Uterus (tissue), 4 donors: ENCODE results near the gene NHSL1. TPM values are rescaled to one million over a fixed set of nuclear protein-coding genes. Genes with fewer than 3 reads are reported as not detected.

Source experiments
- DNase-seq, 2 donors: peaks; one replicate each; pipeline ENCODE4 v3.0.0-alpha.2; 2019 to 2020
- H3K27ac ChIP-seq, 2 donors: fragments of 200-600 bp; sonication (generic); 1 replicate in 1 of 2; 2 replicates in 1 of 2; pipeline ENCODE4 v1.5.1; 2016 to 2018
- H3K27me3 ChIP-seq, 2 donors: fragments of 200-600 bp; sonication (generic); one replicate each; pipeline ENCODE4 v1.5.1; 2018 to 2019; ENCODE audit warnings: control low read depth in 1 of 2
- H3K36me3 ChIP-seq, 2 donors: fragments of 200-600 bp; sonication (generic); one replicate each; pipeline ENCODE4 v1.5.1; 2019; ENCODE audit warnings: control low read depth in 1 of 2
- H3K4me1 ChIP-seq, 2 donors: fragments of 200-600 bp; sonication (generic); one replicate each; pipeline ENCODE4 v1.5.1; 2018 to 2019; ENCODE audit warnings: control low read depth in 1 of 2
- H3K4me3 ChIP-seq, 2 donors: fragments of 200-600 bp; sonication (generic); 1 replicate in 1 of 2; 2 replicates in 1 of 2; pipeline ENCODE4 v1.5.1; 2018 to 2019; ENCODE audit warnings: mild to moderate bottlenecking in 1 of 2
- H3K9me3 ChIP-seq, 2 donors: fragments of 200-600 bp; sonication (generic); one replicate each; pipeline ENCODE4 v1.5.1; 2019; ENCODE audit warnings: control low read depth in 1 of 2
- CTCF ChIP-seq, 4 experiments: fragments of 200-600 bp in 2 of 4; fragments of 450-650 bp in 2 of 4; sonication (generic) in 2 of 4; IDR thresholded peaks; one replicate each; pipeline ENCODE4 v1.5.1; 2016 to 2019; ENCODE audit warnings: antibody characterized with exemption in 4 of 4, mild to moderate bottlenecking in 2 of 4, moderate library complexity in 1 of 4
- POLR2A ChIP-seq, 2 donors: fragments of 450-650 bp; IDR thresholded peaks; one replicate each; pipeline ENCODE4 v1.6.1; 2016; ENCODE audit warnings: antibody characterized with exemption in 2 of 2, mild to moderate bottlenecking in 1 of 2, moderate library complexity in 1 of 2
- intact Hi-C: fragments of 100-400 bp; cut with DNase I; formaldehyde crosslinking; loops from one replicate; pipeline ENCODE4 v1.15.1; 2023; ENCODE audit warnings: low total_unique reads
- total RNA-seq, 4 donors: library from RNA; depleted of rRNA in 3 of 4; stranded (reverse); fragments of >200 nt in 3 of 4; gene quantifications; one replicate each; pipeline versions ENCODE4 v1.1.0 to v1.2.4, GENCODE V29; 2014 to 2023
- donor health status: DM: yes; HTN: yes; CAD: no.

The NHSL1 gene
- total RNA-seq, 4 donors from 2014 or later: 2.8 to 30.9 (median 7.9) TPM

GRCh38 chr6:138504764-138505689 lies 5.7 kb upstream of the NHSL1 start:
- Histone ChIP-seq H3K27me3 (no peaks in the 10 kb centered on the region), H3K4me3 (no peak overlapping the region), H3K9me3 (no peaks in the 10 kb centered on the region), H3K4me1 (no peaks in the 10 kb centered on the region), H3K36me3 (no peaks in the 10 kb centered on the region), H3K27ac (no peak overlapping the region)
- no peak for DNase-seq
- intact Hi-C loops: no loop called here
- TF ChIP-seq POLR2A (IDR thresholded peaks at IDR 0.05): no peak
- no peak for TF ChIP-seq CTCF (IDR thresholded peaks at IDR 0.05)

- no peak for DNase-seq
- TF ChIP-seq POLR2A (IDR thresholded peaks at IDR 0.05): no peak
- no peak for TF ChIP-seq CTCF (IDR thresholded peaks at IDR 0.05)
- Histone ChIP-seq H3K27me3 (no peaks in the 10 kb centered on the region), H3K9me3 (no peaks in the 10 kb centered on the region), H3K4me3 (no peak overlapping the region), H3K4me1 (no peaks in the 10 kb centered on the region), H3K36me3 (no peaks in the 10 kb centered on the region), H3K27ac (no peak overlapping the region)
- intact Hi-C loops: no loop called here
Measured at GRCh38 chr6:138503881-138504680, 4.8 kb upstream of the NHSL1 start.

- TF ChIP-seq CTCF (IDR thresholded peaks at IDR 0.05) (no peak), POLR2A (IDR thresholded peaks at IDR 0.05) (no peak)
- Histone ChIP-seq H3K27me3 (no peaks in the 10 kb centered on the region), H3K27ac (no peak overlapping the region), H3K36me3 (no peaks in the 10 kb centered on the region), H3K9me3 (no peaks in the 10 kb centered on the region), H3K4me3 (no peak overlapping the region), H3K4me1 (no peaks in the 10 kb centered on the region)
- intact Hi-C loops: no loop called here
- DNase-seq: no peak
Measured at GRCh38 chr6:138502546-138502945, 3.3 kb upstream of the NHSL1 start.

- H3K27me3 ChIP-seq: no peaks in the 10 kb centered on the region
- intact Hi-C loops: no loop called here
- H3K4me3 ChIP-seq: no peak overlapping the region
- no peaks in the 10 kb centered on the region for H3K36me3 ChIP-seq
- DNase-seq: no peak
- TF ChIP-seq POLR2A (IDR thresholded peaks at IDR 0.05): no peak
- no peak for TF ChIP-seq CTCF (IDR thresholded peaks at IDR 0.05)
- no peaks in the 10 kb centered on the region for H3K9me3 ChIP-seq
- no peak overlapping the region for H3K27ac ChIP-seq
- no peaks in the 10 kb centered on the region for H3K4me1 ChIP-seq
Measured at GRCh38 chr6:138500867-138501446, 1.7 kb upstream of the NHSL1 start.
